ENCODE results near the gene BCAS1. TPM values are rescaled to one million over a fixed set of nuclear protein-coding genes. Genes with fewer than 3 reads are reported as not detected.

The BCAS1 gene
- total and polyA plus RNA-seq, 2 donors (not counting 3 experiments of a cell fraction or from before 2014, with no cell fraction given), result not detected

DNA sequence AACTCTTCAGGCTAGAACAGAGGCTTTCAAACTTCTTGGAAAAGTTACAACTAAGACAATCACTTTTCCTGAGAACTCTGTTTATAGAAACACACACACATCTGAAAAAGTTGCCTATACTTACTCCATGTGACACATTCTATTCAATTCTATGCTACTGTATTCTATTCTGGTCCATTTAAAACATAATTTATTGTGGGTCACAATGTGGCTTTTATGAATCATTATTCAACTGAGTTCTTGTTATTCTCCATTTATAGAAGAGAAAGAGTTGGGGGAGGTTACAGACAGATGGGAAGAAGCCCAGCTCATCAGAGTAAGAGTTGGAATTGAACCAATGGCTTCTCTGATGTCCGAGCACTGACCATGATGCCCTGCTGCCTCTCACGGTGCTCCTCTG lies 21.6 kb upstream of the BCAS1 start:
- TF ChIP-seq POLR2A (IDR thresholded peaks at IDR 0.05; ENCODE audit: low read depth, low read length), result no peak
- TF ChIP-seq, protein P1, sequence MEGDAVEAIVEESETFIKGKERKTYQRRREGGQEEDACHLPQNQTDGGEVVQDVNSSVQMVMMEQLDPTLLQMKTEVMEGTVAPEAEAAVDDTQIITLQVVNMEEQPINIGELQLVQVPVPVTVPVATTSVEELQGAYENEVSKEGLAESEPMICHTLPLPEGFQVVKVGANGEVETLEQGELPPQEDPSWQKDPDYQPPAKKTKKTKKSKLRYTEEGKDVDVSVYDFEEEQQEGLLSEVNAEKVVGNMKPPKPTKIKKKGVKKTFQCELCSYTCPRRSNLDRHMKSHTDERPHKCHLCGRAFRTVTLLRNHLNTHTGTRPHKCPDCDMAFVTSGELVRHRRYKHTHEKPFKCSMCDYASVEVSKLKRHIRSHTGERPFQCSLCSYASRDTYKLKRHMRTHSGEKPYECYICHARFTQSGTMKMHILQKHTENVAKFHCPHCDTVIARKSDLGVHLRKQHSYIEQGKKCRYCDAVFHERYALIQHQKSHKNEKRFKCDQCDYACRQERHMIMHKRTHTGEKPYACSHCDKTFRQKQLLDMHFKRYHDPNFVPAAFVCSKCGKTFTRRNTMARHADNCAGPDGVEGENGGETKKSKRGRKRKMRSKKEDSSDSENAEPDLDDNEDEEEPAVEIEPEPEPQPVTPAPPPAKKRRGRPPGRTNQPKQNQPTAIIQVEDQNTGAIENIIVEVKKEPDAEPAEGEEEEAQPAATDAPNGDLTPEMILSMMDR (IDR thresholded peaks at IDR 0.05; ENCODE audit: extremely low read depth in 1 of 2, insufficient read depth in 1 of 2, low read depth in 1 of 2, low read length in 2 of 2), result no peak
- no peak for TF ChIP-seq JUN (IDR thresholded peaks at IDR 0.05; ENCODE audit: borderline replicate concordance, insufficient read depth, insufficient read length, low read depth)
- no peak for TF ChIP-seq MYC (IDR thresholded peaks at IDR 0.05; ENCODE audit: low read depth, low read length)
- TF ChIP-seq FOS (IDR thresholded peaks at IDR 0.05; ENCODE audit: borderline replicate concordance, insufficient read depth, low read length), result no peak
- TF ChIP-seq POLR2AphosphoS5 (IDR thresholded peaks at IDR 0.05; ENCODE audit: insufficient read depth, low read depth, low read length), result no peak
- TF ChIP-seq, protein P2, sequence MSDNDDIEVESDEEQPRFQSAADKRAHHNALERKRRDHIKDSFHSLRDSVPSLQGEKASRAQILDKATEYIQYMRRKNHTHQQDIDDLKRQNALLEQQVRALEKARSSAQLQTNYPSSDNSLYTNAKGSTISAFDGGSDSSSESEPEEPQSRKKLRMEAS (IDR thresholded peaks at IDR 0.05; ENCODE audit: insufficient read depth, insufficient read length), result no peak
- no peak for TF ChIP-seq EZH2 (IDR thresholded peaks at IDR 0.05; ENCODE audit: borderline replicate concordance, low read depth, low read length, severe bottlenecking)
- TF ChIP-seq GATA2 (IDR thresholded peaks at IDR 0.05; ENCODE audit: insufficient read depth, insufficient read length, low read depth, low read length), result no peak
- ChIA-PET POLR2A (no interaction called here), CTCF (interaction anchor here (1.3 to 2.2 kb wide), 3 partner anchors 9 to 13 kb away, joined by 3 to 6 read pairs (median 5); no protein-coding TSS in a partner anchor)
- H3K27ac ChIP-seq (ENCODE audit: insufficient read depth, low read depth, low read length), result no peak overlapping the region
- no peak overlapping the region for H3K9ac ChIP-seq (replicated peaks; ENCODE audit: extremely low read depth, insufficient read depth, low read length)
- no peak overlapping the region for H3K4me2 ChIP-seq (ENCODE audit: insufficient read depth, low read length)
- no peak for FAIRE-seq
- H3K4me1 ChIP-seq (ENCODE audit: control insufficient read depth, extremely low read depth, insufficient read depth, low read length), result no peaks in the 10 kb centered on the region
- no peak overlapping the region for H2AFZ ChIP-seq (ENCODE audit: low read depth, low read length)
- dilution Hi-C loops (cut with MboI; ENCODE audit: extremely low pct_ligation_motif_present, low sequenced_read_pairs) (no loop called here), intact Hi-C loops (cut with micrococcal nuclease) (no loop called here)
- H3K27me3 ChIP-seq (ENCODE audit: control insufficient read depth in 2 of 2, insufficient read depth in 2 of 2, low read length in 2 of 2), result no peaks in the 10 kb centered on the region
- H3K9me1 ChIP-seq (replicated peaks; ENCODE audit: control insufficient read depth, extremely low read depth, insufficient read depth, low read length), result no peaks in the 10 kb centered on the region
- no peaks in the 10 kb centered on the region for H3K79me2 ChIP-seq (ENCODE audit: control insufficient read depth, insufficient read depth, low read length)
- no peaks in the 10 kb centered on the region for H4K20me1 ChIP-seq (replicated peaks; ENCODE audit: control insufficient read depth, extremely low read depth, insufficient read depth, low read length)
- H3K36me3 ChIP-seq (ENCODE audit: control insufficient read depth in 2 of 2, extremely low read depth in 1 of 2, insufficient read depth in 2 of 2, low read length in 2 of 2), result no peaks in the 10 kb centered on the region
- H3K4me3 ChIP-seq (replicated peaks in 1 of 3; ENCODE audit: insufficient read depth in 1 of 3, low read depth in 1 of 3, low read length in 3 of 3), result no peak overlapping the region
- no peak for DNase-seq (ENCODE audit: low read depth, low spot score)
- H3K9me3 ChIP-seq (replicated peaks; ENCODE audit: control insufficient read depth, insufficient read depth, low read length), result no peaks in the 10 kb centered on the region
- no TSS peak for BruUV-seq (replicated peaks)
